GM18502 (cell line): ENCODE data around the gene INTS6.
A peak's percentile ranks its signal among the peaks of the same experiment; 100 is the strongest.
"Not testable (repeated sequence)": the region's sequence is repeated elsewhere in the genome, so short reads cannot be mapped to it uniquely, and the experiment has no call there.

ENCODE experiments used
- ATAC-seq: cut with Tn5 transposase; IDR thresholded peaks from one replicate; pipeline ENCODE4 v1.9.1; 2021; ENCODE audit warnings: mild to moderate bottlenecking; ENCODE audit not compliant: unreplicated experiment, poor library complexity

The INTS6 gene

GRCh38 chr13:51419001-51419636 lies 33.7 kb downstream of the INTS6 start:
- peak; percentile 62 for ATAC-seq

DNA sequence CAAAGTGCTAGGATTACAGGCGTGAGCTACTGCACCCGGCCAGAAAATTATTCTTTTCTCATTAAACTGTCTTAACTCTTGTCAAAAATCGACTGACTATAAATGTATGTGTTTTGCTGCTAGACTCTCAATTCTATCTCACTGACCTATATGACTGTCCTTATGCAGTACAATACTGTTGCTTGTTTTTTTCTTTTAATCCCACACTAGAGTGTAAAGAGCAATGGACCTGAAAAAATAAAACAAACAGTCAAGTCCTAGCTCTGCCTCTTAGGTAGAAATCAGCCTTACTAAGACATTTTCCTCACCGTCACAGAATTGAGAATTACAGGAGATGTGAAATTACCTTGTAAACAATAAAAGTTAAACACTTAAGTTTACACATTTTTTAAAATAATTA lies 35.1 kb downstream of the INTS6 start:
- no peak for ATAC-seq

DNA sequence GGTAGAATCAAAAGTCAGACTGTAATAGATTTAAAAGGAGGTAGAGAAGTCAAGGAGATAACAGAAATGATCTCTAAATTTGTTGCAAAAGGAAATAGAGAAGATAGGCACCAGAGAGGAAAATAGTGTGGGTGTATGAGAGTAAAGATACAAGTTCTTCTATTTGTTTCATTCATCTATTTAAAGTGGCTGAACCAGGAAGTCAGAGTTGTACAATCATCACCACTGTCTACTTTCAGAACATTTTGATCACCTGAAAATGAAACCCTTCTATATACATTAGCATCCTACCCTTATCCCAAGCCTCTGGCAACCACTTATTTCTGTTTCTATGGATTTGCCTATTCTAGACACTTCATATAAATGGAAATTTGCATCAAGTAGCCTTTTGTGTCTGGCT lies 36.7 kb downstream of the INTS6 start:
- ATAC-seq: no peak

DNA sequence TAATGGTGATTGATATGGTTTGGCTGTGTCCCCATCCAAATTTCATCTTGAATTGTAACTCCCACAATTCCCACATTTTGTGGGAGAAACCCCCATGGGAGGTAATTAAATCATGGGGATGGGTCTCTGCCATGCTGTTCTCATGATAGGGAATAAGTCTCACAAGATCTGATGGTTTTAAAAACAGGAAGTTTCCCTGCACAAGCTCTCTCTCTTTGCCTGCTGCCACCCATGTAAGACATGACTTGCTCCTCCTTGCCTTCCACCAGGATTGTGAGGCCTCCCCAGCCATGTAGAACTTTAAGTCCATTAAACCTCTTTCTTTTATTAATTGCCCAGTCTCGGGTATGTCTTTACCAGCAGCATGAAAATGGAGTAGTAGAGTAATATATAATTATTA lies 37.5 kb downstream of the INTS6 start:
- not testable (repeated sequence) for ATAC-seq

GRCh38 chr13:51412431-51412830 lies 40.4 kb downstream of the INTS6 start:
- no peak for ATAC-seq

DNA sequence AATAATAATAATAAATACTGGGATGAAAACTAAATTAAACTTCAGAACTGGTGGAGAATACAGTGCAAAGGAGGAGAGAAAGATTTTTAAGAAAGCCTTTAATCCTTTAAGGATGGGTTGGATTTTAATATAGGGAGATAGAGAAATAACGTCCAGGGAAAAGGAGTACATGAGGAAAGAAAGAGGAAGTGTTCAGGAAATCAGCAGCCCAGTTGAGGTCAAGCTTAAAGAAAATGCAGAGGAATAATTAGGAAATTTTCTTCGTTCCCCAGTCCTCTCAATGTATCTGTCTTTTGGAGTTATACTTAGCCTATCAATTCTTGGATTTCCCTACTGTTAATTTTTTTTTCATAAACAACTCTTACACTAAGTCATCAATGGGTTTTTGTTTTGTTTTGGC lies 47.7 kb downstream of the INTS6 start:
- no peak for ATAC-seq

GRCh38 chr13:51397262-51397941 lies 55.4 kb downstream of the INTS6 start:
- ATAC-seq: no peak

GRCh38 chr13:51396352-51396751 lies 56.5 kb downstream of the INTS6 start:
- ATAC-seq: peak; percentile 87

DNA sequence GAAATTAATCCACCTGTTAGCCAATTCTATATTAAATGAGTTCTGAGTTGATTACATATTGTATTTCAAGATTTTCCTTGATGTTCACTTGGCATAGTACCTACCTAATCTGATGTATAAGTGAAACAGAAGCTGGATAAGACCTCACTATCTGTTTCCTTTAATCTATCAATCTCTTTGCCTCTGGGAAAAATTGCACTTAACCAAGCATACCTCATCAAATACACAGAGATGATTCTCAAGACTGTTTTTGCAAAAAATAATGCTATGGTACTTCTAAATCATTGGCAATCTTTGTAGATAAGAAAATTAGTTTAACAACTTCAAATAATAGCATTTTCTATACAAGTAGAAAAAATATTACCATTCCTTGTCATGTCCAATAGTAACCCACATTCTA lies 58.1 kb downstream of the INTS6 start:
- ATAC-seq: no peak

GRCh38 chr13:51385114-51385513 lies 67.7 kb downstream of the INTS6 start:
- ATAC-seq: no peak

- no peak for ATAC-seq
Observed at GRCh38 chr13:51380269-51380668, 72.6 kb downstream of the INTS6 start.

- ATAC-seq: no peak
Observed at GRCh38 chr13:51373451-51373850, 79.4 kb downstream of the INTS6 start.

- no peak for ATAC-seq
Observed at GRCh38 chr13:51371768-51372399, 81.0 kb downstream of the INTS6 start.

GRCh38 chr13:51370811-51371210 lies 82.0 kb downstream of the INTS6 start:
- no peak for ATAC-seq

DNA sequence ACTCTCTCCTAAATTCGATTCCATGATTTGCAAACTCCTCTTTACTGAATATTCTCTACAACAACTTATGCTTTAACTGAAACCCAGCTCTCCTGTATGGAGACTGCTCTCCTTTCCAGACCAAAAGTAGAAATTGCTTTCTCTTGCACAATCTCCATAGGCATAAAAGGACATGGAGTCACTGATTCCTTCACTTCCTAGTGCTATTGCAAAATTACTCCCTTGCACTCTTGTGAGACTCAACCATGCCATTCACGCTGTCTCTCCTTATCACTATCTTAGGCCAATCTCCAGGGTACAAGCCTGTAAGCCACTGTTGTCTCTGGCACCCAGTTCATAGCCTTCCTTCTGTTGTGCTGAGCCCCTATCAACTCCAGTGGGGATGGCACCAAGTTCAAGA lies 82.7 kb downstream of the INTS6 start:
- ATAC-seq: no peak

GRCh38 chr13:51364404-51365008 lies 88.3 kb downstream of the INTS6 start:
- no peak for ATAC-seq

- ATAC-seq: no peak
Observed at GRCh38 chr13:51363625-51364024, 89.2 kb downstream of the INTS6 start.

- ATAC-seq: no peak
Observed at GRCh38 chr13:51361106-51361505, 91.7 kb downstream of the INTS6 start.

DNA sequence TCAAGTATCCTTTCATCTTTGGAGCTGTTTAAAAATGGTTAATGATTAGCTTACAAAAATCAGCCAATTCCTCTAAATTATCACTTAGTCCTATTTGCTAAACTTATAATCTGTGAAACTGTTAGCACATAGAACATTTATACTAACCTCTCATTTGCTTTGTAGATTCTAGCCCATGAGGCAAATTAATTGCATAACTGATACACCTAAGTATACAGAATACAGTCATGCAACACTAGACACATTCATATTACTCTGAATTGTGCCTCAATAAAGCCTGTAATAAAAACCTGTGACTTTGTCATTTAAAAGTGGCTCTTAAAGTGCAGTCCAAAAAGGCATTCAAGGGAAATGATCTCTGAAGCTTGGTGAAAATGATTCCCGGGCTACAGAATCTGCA lies 92.3 kb downstream of the INTS6 start:
- no peak for ATAC-seq

DNA sequence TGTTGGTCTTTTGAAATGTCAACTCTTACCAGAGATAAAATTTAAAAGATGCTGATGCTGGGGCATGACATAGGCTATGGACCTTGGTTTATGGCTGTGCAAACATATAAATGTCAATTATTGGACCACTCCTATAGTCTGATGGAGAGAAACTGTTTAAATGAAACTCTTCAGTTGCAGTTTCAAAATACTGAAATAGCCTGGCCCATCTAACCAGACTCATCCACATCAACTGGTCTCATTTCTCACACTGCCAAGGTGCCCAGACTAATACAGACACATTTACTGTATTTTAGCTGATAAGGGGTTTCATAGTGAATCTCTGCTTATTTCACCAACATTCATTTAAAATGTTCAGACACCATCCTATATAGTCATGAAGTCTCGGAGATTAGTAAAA lies 93.5 kb downstream of the INTS6 start:
- no peak for ATAC-seq

- ATAC-seq: no peak
Observed at GRCh38 chr13:51357928-51358595, 94.8 kb downstream of the INTS6 start.
